Measurements from ENCODE around the gene CCR2.
A peak's percentile ranks its signal among the peaks of the same experiment; 100 is the strongest.

The CCR2 gene

GRCh38 chr3:46354984-46355383 is 1.1 kb downstream of the CCR2 start:
- TF ChIP-seq, protein P1, sequence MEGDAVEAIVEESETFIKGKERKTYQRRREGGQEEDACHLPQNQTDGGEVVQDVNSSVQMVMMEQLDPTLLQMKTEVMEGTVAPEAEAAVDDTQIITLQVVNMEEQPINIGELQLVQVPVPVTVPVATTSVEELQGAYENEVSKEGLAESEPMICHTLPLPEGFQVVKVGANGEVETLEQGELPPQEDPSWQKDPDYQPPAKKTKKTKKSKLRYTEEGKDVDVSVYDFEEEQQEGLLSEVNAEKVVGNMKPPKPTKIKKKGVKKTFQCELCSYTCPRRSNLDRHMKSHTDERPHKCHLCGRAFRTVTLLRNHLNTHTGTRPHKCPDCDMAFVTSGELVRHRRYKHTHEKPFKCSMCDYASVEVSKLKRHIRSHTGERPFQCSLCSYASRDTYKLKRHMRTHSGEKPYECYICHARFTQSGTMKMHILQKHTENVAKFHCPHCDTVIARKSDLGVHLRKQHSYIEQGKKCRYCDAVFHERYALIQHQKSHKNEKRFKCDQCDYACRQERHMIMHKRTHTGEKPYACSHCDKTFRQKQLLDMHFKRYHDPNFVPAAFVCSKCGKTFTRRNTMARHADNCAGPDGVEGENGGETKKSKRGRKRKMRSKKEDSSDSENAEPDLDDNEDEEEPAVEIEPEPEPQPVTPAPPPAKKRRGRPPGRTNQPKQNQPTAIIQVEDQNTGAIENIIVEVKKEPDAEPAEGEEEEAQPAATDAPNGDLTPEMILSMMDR (IDR thresholded peaks at IDR 0.05; ENCODE audit: low read depth, low read length): no peak

GRCh38 chr3:46356276-46356675 is 2.4 kb downstream of the CCR2 start:
- no peak for DNase-seq (ENCODE audit: extremely low read depth, low read depth)
- TF ChIP-seq, protein P1 (IDR thresholded peaks at IDR 0.05; ENCODE audit: low read depth, low read length): no peak

More at GRCh38 chr3:46354984-46355383, 1.1 kb downstream of the CCR2 start:
- no peak for DNase-seq (ENCODE audit: extremely low read depth, low read depth)

- TF ChIP-seq, protein P1 (IDR thresholded peaks at IDR 0.05; ENCODE audit: low read depth, low read length): no peak
- no peak for DNase-seq (ENCODE audit: extremely low read depth, low read depth)
These were observed 3.0 kb downstream of the CCR2 start for GRCh38 chr3:46356909-46357308.

GRCh38 chr3:46358466-46358865 is 4.6 kb downstream of the CCR2 start:
- DNase-seq (ENCODE audit: extremely low read depth, low read depth): no peak
- TF ChIP-seq, protein P1 (IDR thresholded peaks at IDR 0.05; ENCODE audit: low read depth, low read length): no peak

- DNase-seq (ENCODE audit: extremely low read depth, low read depth): peak; percentile 15
These were observed 6.0 kb downstream of the CCR2 start for GRCh38 chr3:46359733-46360493.

DNA sequence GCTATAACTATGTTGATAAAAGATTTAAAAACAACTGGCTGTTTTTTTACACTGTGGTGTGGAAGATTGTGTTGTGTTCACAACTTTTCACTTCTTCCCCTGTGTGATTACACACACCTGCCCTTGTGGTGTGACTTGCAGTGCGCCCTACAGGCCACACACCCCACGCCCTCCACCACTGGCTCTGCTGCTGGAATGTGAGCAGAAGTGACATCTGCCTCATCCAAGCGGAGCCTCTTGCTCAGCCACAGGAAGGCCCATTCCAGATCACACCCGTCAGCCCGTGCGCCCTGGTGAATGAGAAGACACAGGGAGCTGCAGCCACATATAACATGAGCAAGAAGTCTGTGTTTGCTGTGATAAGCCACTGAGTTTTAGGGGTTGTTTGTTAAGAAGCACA is 7.0 kb downstream of the CCR2 start:
- no peak for DNase-seq (ENCODE audit: extremely low read depth, low read depth)
- TF ChIP-seq, protein P1 (IDR thresholded peaks at IDR 0.05; ENCODE audit: low read depth, low read length): no peak

More at GRCh38 chr3:46359733-46360493, 6.0 kb downstream of the CCR2 start:
- TF ChIP-seq, protein P1 (IDR thresholded peaks at IDR 0.05; ENCODE audit: low read depth, low read length): no peak

DNA sequence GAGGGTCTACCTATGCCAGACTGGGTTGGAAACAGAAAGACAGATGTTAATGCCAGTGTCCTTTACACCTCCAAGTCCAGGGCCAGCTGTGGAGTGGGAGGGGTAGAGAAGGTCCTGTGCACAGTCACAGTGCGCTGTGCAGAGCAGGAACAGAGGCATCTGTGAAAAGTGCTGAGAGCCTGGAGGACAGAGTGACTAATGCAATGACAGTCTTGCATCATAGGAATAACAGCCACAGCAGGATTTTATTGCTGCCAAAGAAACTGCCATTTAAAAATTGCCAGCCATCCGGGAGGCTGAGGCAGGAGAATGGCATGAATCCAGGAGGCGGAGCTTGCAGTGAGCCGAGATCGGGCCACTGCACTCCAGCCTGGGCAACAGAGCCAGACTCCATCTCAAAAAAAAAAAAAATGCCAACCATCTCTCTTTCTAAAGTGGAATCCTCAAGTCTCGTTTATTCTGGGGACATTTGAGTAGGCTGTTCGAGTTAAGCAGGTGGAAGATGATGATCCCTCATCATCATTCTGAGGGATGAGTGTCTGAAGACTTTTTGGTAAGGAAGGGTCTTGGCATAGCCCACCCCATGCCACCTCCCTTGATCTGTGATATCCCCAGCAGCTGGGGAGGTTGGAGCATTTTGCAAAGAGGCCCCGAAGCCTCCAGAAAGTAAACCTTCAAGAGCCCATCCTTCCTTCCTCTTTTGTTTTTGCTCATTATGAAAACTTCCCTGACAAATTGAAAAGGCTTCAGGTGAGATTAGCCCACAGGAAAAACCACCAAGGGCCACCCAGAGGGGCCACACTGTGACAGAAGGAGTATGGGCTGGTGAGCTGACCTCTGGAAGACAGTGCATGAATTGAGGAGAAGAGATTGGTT is 7.7 kb downstream of the CCR2 start:
- TF ChIP-seq, protein P1 (IDR thresholded peaks at IDR 0.05; ENCODE audit: low read depth, low read length): no peak
- DNase-seq (ENCODE audit: extremely low read depth, low read depth): no peak

All from AG09319 (cell line).